Motor neuron (in vitro differentiated cells): ENCODE data around the gene TMED1. TPM values are rescaled to one million over a fixed set of nuclear protein-coding genes. Genes with fewer than 3 reads are reported as not detected.
A peak's percentile ranks its signal among the peaks of the same experiment; 100 is the strongest.
"Not testable (repeated sequence)": the region's sequence is repeated elsewhere in the genome, so short reads cannot be mapped to it uniquely, and the experiment has no call there.

ENCODE experiments used
- ATAC-seq, 8 experiments: fragments of 200-7000 bp; cut with Tn5 transposase; replicated peaks in 6 of 8; 2 replicates each; pipeline ENCODE4 v1.8.0; 2021; ENCODE audit warnings: mild to moderate bottlenecking in 8 of 8, moderate library complexity in 8 of 8
- H3K27ac ChIP-seq, 2 donors: fragments of 250-450 bp; sonication (Bioruptor Pico); 2 replicates each; pipeline ENCODE4 v1.9.0; 2021; ENCODE audit warnings: antibody characterized with exemption in 2 of 2, mild to moderate bottlenecking in 2 of 2, moderate library complexity in 1 of 2
- H3K4me1 ChIP-seq, 2 donors: fragments of 250-450 bp; sonication (Bioruptor Pico); replicated peaks in 1 of 2; 2 replicates each; pipeline ENCODE4 v1.6.1; 2021; ENCODE audit warnings: antibody characterized with exemption in 2 of 2, mild to moderate bottlenecking in 2 of 2, moderate library complexity in 1 of 2
- H3K4me3 ChIP-seq, 5 donors: fragments of 250-450 bp; sonication (Bioruptor Pico); 2 replicates each; pipeline ENCODE4 v1.9.0; 2021; ENCODE audit warnings: antibody characterized with exemption in 5 of 5, mild to moderate bottlenecking in 5 of 5, moderate library complexity in 4 of 5
- WGBS, 10 experiments: fragments of 450-650 bp; shearing (Covaris generic); methylation state at CpG; one replicate each; pipeline ENCODE4 v1.0.0; 2022; 5-methylcytosine and 5-hydroxymethylcytosine counted together
- in situ Hi-C, 9 experiments: fragments of 400-800 bp; cut with MboI; loops; one replicate each; pipeline ENCODE4 v1.15.0; 2021; ENCODE audit warnings: low sequenced_read_pairs in 9 of 9, low pct_unique_long_range_greater_than_20kb in 2 of 9; ENCODE audit not compliant: unreplicated experiment in 9 of 9
- total RNA-seq, 8 experiments: library from RNA; unstranded; fragments of 300-600 nt; gene quantifications; 2 replicates each; pipeline versions ENCODE4 v1.2.3 to v1.2.4, GENCODE V29; 2022

Gene TMED1, protein sequence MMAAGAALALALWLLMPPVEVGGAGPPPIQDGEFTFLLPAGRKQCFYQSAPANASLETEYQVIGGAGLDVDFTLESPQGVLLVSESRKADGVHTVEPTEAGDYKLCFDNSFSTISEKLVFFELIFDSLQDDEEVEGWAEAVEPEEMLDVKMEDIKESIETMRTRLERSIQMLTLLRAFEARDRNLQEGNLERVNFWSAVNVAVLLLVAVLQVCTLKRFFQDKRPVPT
- total RNA-seq: 10 to 100 TPM; 12.4 to 46.7 (median 21.4) TPM

- peaks cover 9 to 10% of the 10 kb centered on the region in 2 donors for H3K4me1 ChIP-seq
- ATAC-seq: peak; percentile 88 to 93 (median 92)
- peak within 1 kb of the TSS; percentile 99 for H3K27ac ChIP-seq
- peak within 1 kb of the TSS; percentile 56 to 88 (median 66) for H3K4me3 ChIP-seq
- in situ Hi-C loops: no loop called here
- WGBS, 10 experiments: 0 to 20% (median 0%) methylated on average over 1 to 8 of the region's 50 CpGs; no CpG with 5 or more reads in 6 of the 10 experiments
Observed at GRCh38 chr19:10835754-10836478, at the start of gene TMED1. TSS of gene TMED1 (minus strand) at chr19:10836212. CDS start at chr19:10836191, 21 bp downstream.

DNA sequence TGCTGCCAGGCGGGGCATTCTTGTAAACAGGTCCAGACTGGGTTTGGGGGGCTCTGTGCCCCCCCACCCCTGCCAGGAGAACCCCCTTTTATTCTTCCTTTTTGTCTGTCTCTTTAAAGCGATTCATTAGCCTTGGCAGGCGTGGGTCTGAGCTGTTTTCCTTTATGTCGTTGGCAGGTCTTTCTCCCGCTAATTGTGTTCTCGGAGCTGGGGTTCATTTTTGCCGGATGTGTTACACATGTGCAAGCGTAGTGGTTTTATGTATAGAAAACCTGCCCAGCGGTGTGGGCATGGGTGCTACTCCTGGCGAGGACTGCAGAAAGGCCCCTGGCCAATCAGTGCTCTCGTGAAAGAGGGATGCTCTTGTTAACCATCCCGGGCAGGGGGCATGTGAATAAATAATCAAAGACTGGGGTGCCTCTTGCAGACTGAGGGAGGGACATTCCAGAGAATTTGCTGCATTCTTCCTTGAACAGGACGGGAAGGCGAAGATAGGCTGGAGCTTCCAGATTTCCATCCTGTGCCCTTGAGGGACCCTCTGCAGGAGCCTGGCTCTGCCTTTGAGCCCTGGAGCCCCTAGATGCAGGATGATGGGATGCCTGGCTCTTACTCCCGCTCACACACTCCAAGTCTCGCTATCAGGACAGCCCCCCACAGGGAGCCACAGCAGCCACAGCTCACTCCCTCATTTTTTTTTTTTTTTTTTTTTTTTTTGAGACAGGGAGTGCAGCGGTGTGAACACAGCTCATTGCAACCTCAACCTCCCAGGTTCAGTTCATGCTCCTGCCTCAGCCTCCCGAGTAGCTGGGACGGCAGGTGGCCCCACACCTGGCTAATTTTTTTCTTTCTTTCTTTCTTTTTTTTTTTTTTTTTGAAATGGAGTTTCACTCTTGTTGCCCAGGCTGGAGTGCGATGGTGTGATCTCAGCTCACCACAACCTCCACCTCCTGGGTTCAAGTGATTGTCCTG, 49.5 kb upstream of the TMED1 start:
- H3K4me3 ChIP-seq: no peak overlapping the region
- ATAC-seq: peak in 1 of 8 experiments; percentile 1
- WGBS, 10 experiments: 38 to 100% (median 64%) methylated on average over 1 to 18 of the region's 20 CpGs
- H3K4me1 ChIP-seq: peaks cover 56 to 73% of the 10 kb centered on the region in 2 donors
- H3K27ac ChIP-seq: peak overlapping the region in 1 of 2 donors; percentile 36
- in situ Hi-C loops: no loop called here

- peaks cover 64 to 85% of the 10 kb centered on the region in 2 donors for H3K4me1 ChIP-seq
- in situ Hi-C loops: no loop called here
- peak in 2 of 8 experiments; percentile 17 to 75 for ATAC-seq
- H3K27ac ChIP-seq: peak overlapping the region in 1 of 2 donors; percentile 1
- whole genome bisulfite sequencing, 10 experiments: 0 to 100% (median 87%) methylated on average over 1 to 2 of the region's 2 CpGs; no CpG with 5 or more reads in 4 of the 10 experiments
- H3K4me3 ChIP-seq: no peak overlapping the region
Observed at GRCh38 chr19:10884274-10884673, 48.3 kb upstream of the TMED1 start.

DNA sequence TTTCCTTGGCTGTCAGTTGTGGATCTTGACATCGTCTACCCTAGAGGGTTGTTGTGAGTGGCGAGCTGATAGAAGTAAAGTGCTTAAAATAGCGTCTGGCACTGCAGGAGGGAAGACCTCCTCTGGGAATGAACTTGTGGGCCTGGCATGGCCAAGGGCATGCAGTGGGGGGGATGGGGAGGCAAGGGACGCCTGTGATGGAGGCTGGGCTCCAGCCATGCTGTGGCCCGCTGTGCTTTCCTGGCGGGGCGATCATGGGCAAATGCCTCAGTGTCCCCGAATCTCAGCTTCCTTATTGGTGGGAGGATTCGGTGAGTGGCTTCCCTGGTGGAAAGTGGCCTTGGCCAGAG, 46.1 kb upstream of the TMED1 start:
- Histone ChIP-seq H3K27ac (peak overlapping the region in 1 of 2 donors; percentile 34), H3K4me3 (no peak overlapping the region), H3K4me1 (peaks cover 46 to 68% of the 10 kb centered on the region in 2 donors)
- WGBS, 10 experiments: 80 to 100% (median 97%) methylated on average over 1 to 7 of the region's 9 CpGs; no CpG with 5 or more reads in 5 of the 10 experiments
- ATAC-seq: no peak
- in situ Hi-C loops: no loop called here

DNA sequence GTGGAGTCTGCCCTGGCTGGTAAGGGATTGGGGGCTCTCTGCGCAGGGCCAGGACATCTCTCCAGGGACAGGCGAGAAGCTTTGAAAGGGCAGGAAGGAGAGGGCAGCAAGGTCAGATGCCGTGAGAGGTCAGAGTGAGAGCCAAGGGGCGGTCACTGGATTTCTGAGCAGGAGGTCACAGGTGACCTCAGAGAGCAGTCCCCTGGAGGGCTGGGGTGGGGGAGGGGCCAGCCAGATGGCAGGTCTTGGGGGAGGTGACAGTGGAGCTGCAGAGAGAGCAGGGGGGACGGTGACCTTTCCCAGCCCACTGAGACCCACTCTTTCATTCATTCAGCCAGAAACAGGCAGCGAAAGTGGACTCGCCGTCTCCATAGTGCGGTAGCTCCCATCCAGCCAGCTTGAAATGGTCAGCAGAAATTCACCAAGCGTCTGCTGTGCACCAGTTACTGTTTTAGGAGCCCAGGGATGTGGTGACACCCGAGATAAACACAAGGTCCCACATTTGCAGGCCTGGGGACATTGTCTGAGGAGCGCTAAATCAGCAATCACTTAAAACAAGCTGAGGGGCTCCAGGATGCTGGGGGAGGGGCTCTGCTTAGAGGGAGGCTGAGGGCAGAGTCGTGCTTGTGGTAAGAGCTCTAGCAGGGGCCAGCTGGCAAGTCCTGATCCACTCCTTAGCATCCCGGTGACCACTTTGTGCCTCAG, 45.5 kb upstream of the TMED1 start:
- ATAC-seq: peak in 5 of 8 experiments; percentile 7 to 38 (median 29)
- H3K4me1 ChIP-seq: peaks cover 48 to 68% of the 10 kb centered on the region in 2 donors
- in situ Hi-C loops: no loop called here
- H3K4me3 ChIP-seq: no peak overlapping the region
- peak overlapping the region; percentile 34 to 51 for H3K27ac ChIP-seq
- WGBS, 10 experiments: 10 to 66% (median 26%) methylated on average over 1 to 4 of the region's 14 CpGs; no CpG with 5 or more reads in 6 of the 10 experiments

DNA sequence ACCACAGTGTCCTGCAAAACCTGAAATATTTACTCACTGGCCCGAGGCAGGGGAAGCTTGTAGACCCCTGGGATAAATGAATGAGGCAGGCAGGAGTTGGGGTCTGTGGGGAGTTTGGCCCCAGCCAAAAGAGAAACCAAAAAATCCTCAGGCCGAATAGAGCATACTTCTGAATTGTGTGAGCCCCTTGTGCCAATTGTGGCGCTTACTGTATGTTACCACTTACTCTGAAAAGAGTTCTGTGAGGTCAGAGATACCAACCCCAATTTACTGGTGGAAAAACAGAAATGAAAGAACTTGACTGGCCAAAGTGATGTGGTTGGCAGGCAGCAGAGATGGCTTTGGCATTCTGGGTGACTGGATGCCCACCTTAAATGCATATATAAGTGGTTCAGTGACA, 42.2 kb upstream of the TMED1 start:
- ATAC-seq: no peak
- in situ Hi-C loops: no loop called here
- 73 to 100% (median 90%) methylated on average over 1 to 3 of the region's 3 CpGs; no CpG with 5 or more reads in 6 of the 10 experiments for WGBS, 10 experiments
- Histone ChIP-seq H3K27ac (no peak overlapping the region), H3K4me3 (no peak overlapping the region), H3K4me1 (peaks cover 40 to 58% of the 10 kb centered on the region in 2 donors)

DNA sequence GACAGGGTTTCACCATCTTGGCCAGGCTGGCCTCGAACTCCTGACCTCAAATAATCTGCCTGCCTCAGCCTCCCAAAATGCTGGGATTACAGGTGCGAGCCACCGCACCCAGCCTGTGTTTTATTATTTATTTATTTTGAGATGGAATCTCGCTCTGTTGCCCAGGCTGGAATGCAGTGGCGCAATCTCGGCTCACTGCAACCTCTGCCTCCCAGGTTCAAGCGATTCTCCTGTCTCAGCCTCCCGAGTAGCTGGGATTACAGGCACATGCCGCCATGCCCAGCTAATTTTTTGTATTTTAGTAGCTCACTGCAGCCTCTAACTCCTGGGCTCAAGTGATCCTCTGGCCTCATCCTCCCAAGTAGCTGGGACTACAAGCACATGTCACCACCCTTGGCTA, 41.6 kb upstream of the TMED1 start:
- in situ Hi-C loops, ATAC-seq, H3K27ac ChIP-seq, H3K4me3 ChIP-seq: not testable (repeated sequence)
- 100% methylated on average over 1 to 2 of the region's 9 CpGs; no CpG with 5 or more reads in 7 of the 10 experiments for WGBS, 10 experiments
- H3K4me1 ChIP-seq: peaks cover 42 to 56% of the 10 kb centered on the region in 2 donors

DNA sequence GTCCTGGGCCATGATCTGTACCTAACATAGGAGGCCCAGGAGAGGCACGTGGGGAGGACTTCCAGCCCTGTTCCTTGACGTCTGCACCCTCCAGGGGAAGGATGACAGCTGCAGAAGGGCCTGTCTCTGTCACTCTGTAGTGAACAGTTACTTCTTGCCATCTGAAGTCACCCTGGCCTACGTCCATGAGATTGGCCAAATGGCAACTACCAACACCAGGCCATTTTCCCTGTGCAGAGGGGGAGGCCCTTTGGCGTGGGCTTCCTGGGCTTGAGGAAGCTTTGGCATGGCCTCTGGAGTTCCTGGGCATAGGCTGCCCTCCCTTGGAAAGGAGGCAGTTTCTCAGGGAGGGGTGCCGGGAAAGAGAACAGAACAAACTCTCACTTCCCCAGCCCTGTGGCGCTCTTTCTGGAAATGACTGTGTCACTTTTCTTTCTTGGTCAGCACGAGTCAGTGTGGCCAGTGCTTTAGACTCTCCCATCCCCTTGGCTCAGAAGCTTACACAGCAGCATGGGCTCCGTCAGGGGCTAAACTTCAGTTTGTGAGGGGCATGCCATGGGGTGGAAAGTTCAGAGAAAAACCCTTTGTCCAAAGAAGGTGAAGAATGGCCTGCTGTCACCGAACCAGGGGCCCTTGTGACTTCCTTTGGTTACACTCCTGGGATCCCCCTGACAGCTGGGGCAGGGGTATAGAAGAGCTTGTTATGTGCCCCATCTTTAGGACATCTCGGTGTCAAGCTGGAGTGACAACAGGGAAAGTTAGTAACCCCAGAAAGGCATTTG, 40.6 kb upstream of the TMED1 start:
- 14 to 100% (median 64%) methylated on average over 1 to 7 of the region's 10 CpGs; no CpG with 5 or more reads in 4 of the 10 experiments for WGBS, 10 experiments
- in situ Hi-C loops: no loop called here

GRCh38 chr19:10874024-10874423, 38.0 kb upstream of the TMED1 start:
- in situ Hi-C loops: loop anchor here in 1 of 9 experiments (25.0 kb wide), 1 partner anchor 287 kb away; the partner anchor contains the start of gene AP1M2
- H3K4me3 ChIP-seq: no peak overlapping the region
- 76 to 100% (median 94%) methylated on average over 1 of the region's 1 CpG; no CpG with 5 or more reads in 2 of the 10 experiments for WGBS, 10 experiments
- H3K27ac ChIP-seq: no peak overlapping the region
- no peak for ATAC-seq
- H3K4me1 ChIP-seq: peaks cover 16 to 26% of the 10 kb centered on the region in 2 donors

More for the DNA sequence above, 40.6 kb upstream of the TMED1 start:
- peak overlapping the region in 1 of 2 donors; percentile 6 for H3K27ac ChIP-seq
- H3K4me1 ChIP-seq: peaks cover 35 to 46% of the 10 kb centered on the region in 2 donors
- H3K4me3 ChIP-seq: no peak overlapping the region
- peak in 1 of 8 experiments; percentile 35 for ATAC-seq

DNA sequence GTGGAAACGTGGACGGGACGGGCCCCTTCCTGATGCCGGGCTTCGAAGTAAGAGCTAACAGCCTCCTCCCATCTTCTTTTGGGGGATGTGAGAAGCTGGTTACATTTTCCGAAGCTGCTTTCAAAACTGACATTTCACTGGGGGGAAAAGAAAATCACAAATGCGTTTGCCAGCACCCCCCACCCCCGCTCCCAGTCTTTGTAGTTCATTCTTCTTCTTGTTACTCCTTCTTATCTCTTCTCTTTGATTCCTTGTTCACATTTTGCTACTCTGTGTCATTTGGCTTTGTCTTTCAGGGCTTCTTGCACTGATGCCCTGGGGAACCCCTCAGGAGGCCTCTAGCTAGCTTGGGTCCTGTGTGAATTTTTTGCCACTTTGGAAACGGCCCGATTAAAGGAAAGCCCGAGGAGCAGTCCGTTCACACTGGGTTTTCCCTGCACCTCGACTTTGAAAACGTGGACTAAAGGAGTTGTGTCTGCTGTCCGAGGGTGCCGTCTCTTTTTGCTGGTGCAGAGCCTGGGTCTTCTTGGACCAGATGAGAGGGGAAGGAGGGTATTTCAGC, 36.6 kb upstream of the TMED1 start:
- Histone ChIP-seq H3K4me3 (peak overlapping the region; percentile 55 to 89 (median 74)), H3K27ac (peak overlapping the region; percentile 82 to 91), H3K4me1 (peaks cover 14 to 24% of the 10 kb centered on the region in 2 donors)
- in situ Hi-C loops: loop anchor here in 1 of 9 experiments (25.0 kb wide), 1 partner anchor 285 kb away; the partner anchor contains the start of gene AP1M2
- no peak for ATAC-seq
- 0 to 60% (median 3%) methylated on average over 1 to 10 of the region's 16 CpGs; no CpG with 5 or more reads in 2 of the 10 experiments for WGBS, 10 experiments
